ENCODE data around the gene CDH2. TPM values are rescaled to one million over a fixed set of nuclear protein-coding genes. Genes with fewer than 3 reads are reported as not detected.

Gene CDH2
- total and polyA plus RNA-seq, 10 donors: 0.96 to 40.2 (median 24.6) TPM

DNA sequence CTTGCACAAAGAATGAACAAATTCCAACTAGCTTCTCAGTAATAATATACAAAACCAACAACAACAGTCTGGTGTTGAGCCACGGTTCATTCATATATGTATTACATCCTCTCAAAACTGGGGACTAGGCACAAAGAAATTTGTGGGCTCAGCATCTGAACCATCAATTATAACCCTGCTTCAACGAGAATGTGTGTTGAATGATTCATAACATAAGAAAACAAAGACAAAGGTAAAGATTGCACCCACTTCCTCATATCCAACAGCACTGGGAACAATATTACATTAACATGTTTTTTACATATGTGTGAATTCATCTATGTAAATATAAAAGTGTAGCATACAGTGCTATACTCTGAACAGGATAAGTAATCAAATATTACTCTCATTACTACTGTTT lies 144.8 kb downstream of the CDH2 start:
- Histone ChIP-seq H3K9me3 (no peaks in the 10 kb centered on the region), H3K4me3 (no peak overlapping the region), H3K4me1 (no peaks in the 10 kb centered on the region), H3K36me3 (no peaks in the 10 kb centered on the region), H3K27ac (no peak overlapping the region), H3K27me3 (replicated peaks in 1 of 7) (no peaks in the 10 kb centered on the region)
- TF ChIP-seq POLR2AphosphoS5 (IDR thresholded peaks at IDR 0.05) (no peak), POLR2A (IDR thresholded peaks at IDR 0.05) (no peak)
- TF ChIP-seq, protein P1, sequence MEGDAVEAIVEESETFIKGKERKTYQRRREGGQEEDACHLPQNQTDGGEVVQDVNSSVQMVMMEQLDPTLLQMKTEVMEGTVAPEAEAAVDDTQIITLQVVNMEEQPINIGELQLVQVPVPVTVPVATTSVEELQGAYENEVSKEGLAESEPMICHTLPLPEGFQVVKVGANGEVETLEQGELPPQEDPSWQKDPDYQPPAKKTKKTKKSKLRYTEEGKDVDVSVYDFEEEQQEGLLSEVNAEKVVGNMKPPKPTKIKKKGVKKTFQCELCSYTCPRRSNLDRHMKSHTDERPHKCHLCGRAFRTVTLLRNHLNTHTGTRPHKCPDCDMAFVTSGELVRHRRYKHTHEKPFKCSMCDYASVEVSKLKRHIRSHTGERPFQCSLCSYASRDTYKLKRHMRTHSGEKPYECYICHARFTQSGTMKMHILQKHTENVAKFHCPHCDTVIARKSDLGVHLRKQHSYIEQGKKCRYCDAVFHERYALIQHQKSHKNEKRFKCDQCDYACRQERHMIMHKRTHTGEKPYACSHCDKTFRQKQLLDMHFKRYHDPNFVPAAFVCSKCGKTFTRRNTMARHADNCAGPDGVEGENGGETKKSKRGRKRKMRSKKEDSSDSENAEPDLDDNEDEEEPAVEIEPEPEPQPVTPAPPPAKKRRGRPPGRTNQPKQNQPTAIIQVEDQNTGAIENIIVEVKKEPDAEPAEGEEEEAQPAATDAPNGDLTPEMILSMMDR (IDR thresholded peaks at IDR 0.05 in 8 of 11, conservative IDR thresholded peaks at IDR 0.05 in 3 of 11): no peak
- no peak for DNase-seq
- intact Hi-C loops (cut with DNase I; ENCODE audit: low total_unique reads): no loop called here
- 54 to 72% (median 70%) methylated on average over 2 of the region's 2 CpGs for WGBS, 5 donors

DNA sequence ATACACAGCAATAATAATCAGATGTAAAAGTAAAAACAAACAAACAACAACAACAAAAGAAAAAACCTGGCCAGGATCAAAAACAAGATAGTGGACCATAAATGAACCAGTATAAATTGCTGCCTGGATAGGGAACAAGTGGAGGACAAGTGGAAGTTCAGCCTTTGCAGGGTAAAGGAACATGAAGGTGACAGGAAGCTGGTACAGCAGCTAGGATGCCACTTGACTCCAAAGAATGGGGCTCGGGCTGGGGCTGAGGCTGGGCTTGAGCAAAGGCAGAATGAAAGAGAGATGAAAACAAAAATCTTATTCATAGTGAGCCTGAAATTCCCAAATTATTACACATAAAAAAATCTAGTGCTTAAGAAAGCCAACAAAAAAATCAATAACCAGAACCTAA lies 146.5 kb downstream of the CDH2 start:
- WGBS, 5 donors: 50 to 79% (median 72%) methylated on average over 1 of the region's 1 CpG

DNA sequence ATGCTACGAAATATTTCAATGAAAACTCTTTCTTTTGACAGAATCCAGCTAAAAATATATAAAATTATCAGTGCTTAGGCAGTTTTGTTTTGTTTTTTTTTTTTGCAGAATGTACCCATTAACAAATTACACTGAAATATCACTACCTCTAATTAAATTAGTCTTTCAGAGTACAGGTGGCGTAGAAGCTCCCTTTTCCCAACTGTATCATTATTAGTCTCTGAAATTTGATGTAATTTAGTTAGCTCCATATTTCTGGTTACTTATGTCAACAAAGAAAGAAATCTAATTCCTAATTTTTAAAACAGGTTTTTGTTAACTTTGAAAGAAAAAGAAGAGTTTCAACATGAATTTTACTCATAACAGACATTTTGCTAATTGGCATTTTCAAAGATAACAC lies 149.2 kb downstream of the CDH2 start:
- TF ChIP-seq POLR2AphosphoS5 (IDR thresholded peaks at IDR 0.05): no peak
- TF ChIP-seq, protein P1 (IDR thresholded peaks at IDR 0.05 in 8 of 11, conservative IDR thresholded peaks at IDR 0.05 in 3 of 11): no peak
- no peak for TF ChIP-seq POLR2A (IDR thresholded peaks at IDR 0.05)
- H3K4me1 ChIP-seq: no peaks in the 10 kb centered on the region
- no peak for DNase-seq
- H3K4me3 ChIP-seq: no peak overlapping the region
- H3K27ac ChIP-seq: no peak overlapping the region
- intact Hi-C loops (cut with DNase I; ENCODE audit: low total_unique reads): no loop called here
- WGBS, 5 donors: 69 to 84% (median 83%) methylated on average over 2 of the region's 2 CpGs
- H3K9me3 ChIP-seq: peaks cover 0 to 4% (median 0%) of the 10 kb centered on the region in 8 donors
- H3K36me3 ChIP-seq: no peaks in the 10 kb centered on the region
- no peaks in the 10 kb centered on the region for H3K27me3 ChIP-seq (replicated peaks in 1 of 7)

More for the DNA sequence above, 146.5 kb downstream of the CDH2 start:
- Histone ChIP-seq H3K9me3 (no peaks in the 10 kb centered on the region), H3K4me1 (no peaks in the 10 kb centered on the region), H3K36me3 (no peaks in the 10 kb centered on the region), H3K27ac (no peak overlapping the region), H3K27me3 (replicated peaks in 1 of 7) (no peaks in the 10 kb centered on the region), H3K4me3 (no peak overlapping the region)
- intact Hi-C loops (cut with DNase I; ENCODE audit: low total_unique reads): no loop called here
- TF ChIP-seq POLR2AphosphoS5 (IDR thresholded peaks at IDR 0.05): no peak
- TF ChIP-seq, protein P1 (IDR thresholded peaks at IDR 0.05 in 8 of 11, conservative IDR thresholded peaks at IDR 0.05 in 3 of 11): no peak
- no peak for TF ChIP-seq POLR2A (IDR thresholded peaks at IDR 0.05)
- DNase-seq: no peak

DNA sequence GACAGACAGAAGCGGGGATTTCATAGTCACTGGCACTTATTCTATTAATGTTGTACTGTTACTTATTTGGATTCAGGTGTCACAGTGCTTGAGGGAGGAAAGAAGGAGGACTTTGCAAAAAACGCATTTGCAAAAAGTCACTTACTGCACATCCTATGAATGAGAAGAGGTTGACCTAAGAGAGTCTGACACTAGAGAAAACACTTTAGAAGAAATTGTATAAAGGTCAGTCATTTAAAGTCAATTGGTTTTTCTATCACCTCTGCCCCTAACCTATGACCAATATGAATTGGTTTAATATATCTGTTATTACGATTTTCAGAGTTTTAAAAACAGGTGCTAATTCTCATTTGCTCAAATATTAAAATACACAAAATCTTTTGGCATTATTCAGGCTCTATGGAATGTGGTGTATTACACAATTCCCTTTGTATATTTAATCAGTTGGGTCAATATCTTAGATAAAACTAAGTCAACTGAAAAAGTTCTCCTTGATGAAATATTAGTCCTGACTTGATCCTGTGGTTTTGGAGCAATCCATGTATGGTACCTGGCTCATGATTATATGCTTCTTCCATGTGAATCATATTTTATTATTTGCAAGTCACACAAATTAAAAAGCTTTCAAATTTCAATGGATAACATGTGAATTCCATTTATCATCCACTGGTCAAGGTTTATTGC lies 157.4 kb downstream of the CDH2 start:
- no peak for DNase-seq
- no peak overlapping the region for H3K4me3 ChIP-seq
- H3K9me3 ChIP-seq: no peaks in the 10 kb centered on the region
- intact Hi-C loops (cut with DNase I; ENCODE audit: low total_unique reads): loop anchor here (10.0 kb wide), 1 partner anchor 155 kb away; the partner anchor contains the start of gene CDH2
- H3K27ac ChIP-seq: no peak overlapping the region
- no peaks in the 10 kb centered on the region for H3K36me3 ChIP-seq
- H3K27me3 ChIP-seq (replicated peaks in 1 of 7): no peaks in the 10 kb centered on the region
- no peak for TF ChIP-seq POLR2A (IDR thresholded peaks at IDR 0.05)
- TF ChIP-seq, protein P1 (IDR thresholded peaks at IDR 0.05 in 8 of 11, conservative IDR thresholded peaks at IDR 0.05 in 3 of 11): no peak
- no peak for TF ChIP-seq POLR2AphosphoS5 (IDR thresholded peaks at IDR 0.05)
- no peaks in the 10 kb centered on the region for H3K4me1 ChIP-seq
- 55 to 86% (median 70%) methylated on average over 3 of the region's 3 CpGs for WGBS, 5 donors
